RWPE2 (cell line): ENCODE results near the gene COL26A1.
A peak's percentile ranks its signal among the peaks of the same experiment; 100 is the strongest.
"Not testable (repeated sequence)": the region's sequence is repeated elsewhere in the genome, so short reads cannot be mapped to it uniquely, and the experiment has no call there.

Experiments
- ATAC-seq: fragments of 200-7000 bp; cut with Tn5 transposase; 3 replicates; pipeline ENCODE4 v1.9.1; 2021; ENCODE audit warnings: low read depth
- DNase-seq: peaks from one replicate; pipeline ENCODE4 v3.0.0-alpha.2; 2020; ENCODE audit warnings: low spot score
- H3K27ac ChIP-seq: fragments of 450-650 bp; 2 replicates; pipeline ENCODE4 v1.5.1; 2017; ENCODE audit warnings: mild to moderate bottlenecking; ENCODE audit not compliant: poor library complexity, severe bottlenecking
- H3K27me3 ChIP-seq: fragments of 250-450 bp; sonication (Bioruptor Pico); 2 replicates; pipeline ENCODE4 v1.5.1; 2021; ENCODE audit warnings: mild to moderate bottlenecking, moderate library complexity; ENCODE audit not compliant: insufficient read depth, poor library complexity, severe bottlenecking
- H3K36me3 ChIP-seq: fragments of 250-450 bp; sonication (Bioruptor Pico); 2 replicates; pipeline ENCODE4 v1.5.1; 2020; ENCODE audit warnings: low read depth, mild to moderate bottlenecking, moderate library complexity
- H3K4me1 ChIP-seq: fragments of 250-450 bp; sonication (Bioruptor Pico); 2 replicates; pipeline ENCODE4 v1.5.1; 2021; ENCODE audit warnings: mild to moderate bottlenecking, moderate library complexity; ENCODE audit not compliant: insufficient read depth, poor library complexity, severe bottlenecking
- H3K4me3 ChIP-seq: fragments of 250-450 bp; sonication (Bioruptor Pico); 2 replicates; pipeline ENCODE4 v1.5.1; 2021; ENCODE audit warnings: mild to moderate bottlenecking, moderate library complexity; ENCODE audit not compliant: severe bottlenecking
- H3K9me3 ChIP-seq: fragments of 250-450 bp; sonication (Bioruptor Pico); 2 replicates; pipeline ENCODE4 v1.5.1; 2021; ENCODE audit warnings: mild to moderate bottlenecking, moderate library complexity; ENCODE audit not compliant: severe bottlenecking
- TF ChIP-seq, protein P1 (sequence below): fragments of 450-650 bp; IDR thresholded peaks from one replicate; pipeline ENCODE4 v1.5.1; 2017; ENCODE audit warnings: mild to moderate bottlenecking, moderate library complexity; ENCODE audit not compliant: poor library complexity, severe bottlenecking

Gene COL26A1

GRCh38 chr7:101494602-101495329 lies 132.1 kb downstream of the COL26A1 start:
- ATAC-seq (no peak), DNase-seq (no peak)
- no peaks in the 10 kb centered on the region for H3K4me1 ChIP-seq
- H3K9me3 ChIP-seq, result no peaks in the 10 kb centered on the region
- H3K27ac ChIP-seq, result no peak overlapping the region
- H3K4me3 ChIP-seq, result no peak overlapping the region
- TF ChIP-seq, protein P1, sequence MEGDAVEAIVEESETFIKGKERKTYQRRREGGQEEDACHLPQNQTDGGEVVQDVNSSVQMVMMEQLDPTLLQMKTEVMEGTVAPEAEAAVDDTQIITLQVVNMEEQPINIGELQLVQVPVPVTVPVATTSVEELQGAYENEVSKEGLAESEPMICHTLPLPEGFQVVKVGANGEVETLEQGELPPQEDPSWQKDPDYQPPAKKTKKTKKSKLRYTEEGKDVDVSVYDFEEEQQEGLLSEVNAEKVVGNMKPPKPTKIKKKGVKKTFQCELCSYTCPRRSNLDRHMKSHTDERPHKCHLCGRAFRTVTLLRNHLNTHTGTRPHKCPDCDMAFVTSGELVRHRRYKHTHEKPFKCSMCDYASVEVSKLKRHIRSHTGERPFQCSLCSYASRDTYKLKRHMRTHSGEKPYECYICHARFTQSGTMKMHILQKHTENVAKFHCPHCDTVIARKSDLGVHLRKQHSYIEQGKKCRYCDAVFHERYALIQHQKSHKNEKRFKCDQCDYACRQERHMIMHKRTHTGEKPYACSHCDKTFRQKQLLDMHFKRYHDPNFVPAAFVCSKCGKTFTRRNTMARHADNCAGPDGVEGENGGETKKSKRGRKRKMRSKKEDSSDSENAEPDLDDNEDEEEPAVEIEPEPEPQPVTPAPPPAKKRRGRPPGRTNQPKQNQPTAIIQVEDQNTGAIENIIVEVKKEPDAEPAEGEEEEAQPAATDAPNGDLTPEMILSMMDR, result no peak
- no peaks in the 10 kb centered on the region for H3K36me3 ChIP-seq
- H3K27me3 ChIP-seq, result no peaks in the 10 kb centered on the region

DNA sequence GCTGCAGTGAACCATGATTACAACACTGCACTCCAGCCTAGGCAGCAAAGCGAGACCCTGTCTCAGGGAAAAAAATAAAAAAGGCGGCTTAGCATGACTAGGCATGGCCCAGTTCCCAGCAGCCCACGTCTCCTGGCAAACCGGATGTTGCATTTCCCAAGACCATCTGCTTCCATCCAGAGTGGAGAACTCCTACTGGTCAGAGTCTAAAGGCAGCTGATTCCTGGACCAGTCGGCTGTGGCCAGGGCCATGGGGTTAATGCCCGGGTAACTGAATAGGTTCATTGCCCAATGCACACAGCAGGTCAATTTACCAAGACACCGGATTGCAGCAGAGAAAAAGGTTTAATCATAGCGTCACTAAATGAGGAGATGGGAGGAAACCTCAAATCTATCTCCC lies 133.3 kb downstream of the COL26A1 start:
- Histone ChIP-seq H3K27ac (no peak overlapping the region), H3K36me3 (no peaks in the 10 kb centered on the region), H3K4me3 (no peak overlapping the region), H3K27me3 (no peaks in the 10 kb centered on the region), H3K4me1 (no peaks in the 10 kb centered on the region), H3K9me3 (no peaks in the 10 kb centered on the region)
- ATAC-seq (no peak), DNase-seq (no peak)
- TF ChIP-seq, protein P1, result no peak

DNA sequence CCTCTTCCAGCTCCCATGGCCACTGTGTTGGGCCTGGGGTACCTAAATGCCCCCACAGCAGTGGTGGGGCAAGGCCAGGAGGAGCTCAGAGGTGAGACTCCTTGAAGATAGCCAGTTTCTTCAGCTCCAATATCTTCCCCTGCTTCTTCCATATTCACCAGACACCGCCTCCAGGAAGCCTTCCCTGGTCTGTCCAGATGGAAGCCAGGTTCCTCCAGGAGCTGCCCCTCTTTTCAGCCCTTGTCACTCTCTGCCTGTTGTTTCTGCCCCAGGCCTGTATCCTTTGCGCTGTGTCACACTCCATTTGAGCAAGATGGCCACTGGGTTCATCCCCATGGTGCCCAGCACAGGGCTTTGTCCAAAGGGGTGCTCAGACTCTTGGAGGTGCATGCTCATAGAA lies 138.7 kb downstream of the COL26A1 start:
- H3K9me3 ChIP-seq, result no peaks in the 10 kb centered on the region
- DNase-seq (peak; percentile 11), ATAC-seq (no peak)
- H3K36me3 ChIP-seq, result no peaks in the 10 kb centered on the region
- H3K27ac ChIP-seq, result no peak overlapping the region
- H3K4me3 ChIP-seq, result no peak overlapping the region
- no peaks in the 10 kb centered on the region for H3K27me3 ChIP-seq
- TF ChIP-seq, protein P1, result no peak
- H3K4me1 ChIP-seq, result no peaks in the 10 kb centered on the region

DNA sequence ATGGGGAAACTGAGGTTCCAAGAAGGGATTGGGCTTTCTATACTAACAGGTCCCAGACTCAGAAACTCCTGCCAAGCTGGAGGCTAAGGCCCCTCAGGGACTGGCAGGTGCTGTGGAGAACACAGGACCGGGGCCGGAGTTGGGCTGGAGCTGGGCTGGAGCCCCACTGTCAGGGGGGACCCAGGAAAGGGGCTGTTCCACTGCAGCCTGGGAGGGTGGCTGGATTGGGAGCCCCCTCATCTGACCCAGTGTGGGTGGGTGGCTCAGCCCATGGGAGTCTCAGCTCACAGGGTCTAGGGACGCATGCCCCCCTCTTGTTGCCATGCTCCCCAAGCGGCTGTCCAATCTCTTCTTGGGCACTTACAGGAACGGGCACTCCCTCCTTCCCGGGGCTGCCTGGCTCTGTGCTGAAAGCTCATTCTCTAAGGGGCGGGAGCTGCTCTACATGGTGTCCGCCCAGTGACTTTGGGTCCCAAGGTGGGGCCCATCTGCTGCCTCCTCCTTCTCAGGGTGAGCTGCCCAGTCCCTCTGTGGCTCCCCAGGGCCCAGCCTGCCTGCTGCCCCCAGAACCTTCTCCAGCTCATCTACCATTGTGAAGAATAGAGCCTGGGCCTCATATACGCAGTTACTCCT lies 139.9 kb downstream of the COL26A1 start:
- Histone ChIP-seq H3K36me3 (no peaks in the 10 kb centered on the region), H3K9me3 (no peaks in the 10 kb centered on the region), H3K27ac (no peak overlapping the region), H3K4me3 (no peak overlapping the region), H3K4me1 (no peaks in the 10 kb centered on the region), H3K27me3 (no peaks in the 10 kb centered on the region)
- peak; percentile 53 for DNase-seq
- TF ChIP-seq, protein P1, result no peak
- ATAC-seq, result no peak

- H3K9me3 ChIP-seq, H3K4me1 ChIP-seq, ATAC-seq, H3K36me3 ChIP-seq, H3K4me3 ChIP-seq, DNase-seq, H3K27ac ChIP-seq, H3K27me3 ChIP-seq: not testable (repeated sequence)
These were observed 142.8 kb downstream of the COL26A1 start for GRCh38 chr7:101505510-101505909.
